A549 (cell line): ENCODE measurements around the gene NSMF. TPM values are rescaled to one million over a fixed set of nuclear protein-coding genes. Genes with fewer than 3 reads are reported as not detected.

Experiments used
- ATAC-seq, 2 experiments: fragments of 200-7000 bp in 1 of 2; fragments of >200 bp in 1 of 2; cut with Nextera tagmentation in 1 of 2; cut with Tn5 transposase in 1 of 2; 3 replicates each; pipeline versions ENCODE4 v1.8.0 to v1.9.1; 2018 to 2020; ENCODE audit warnings: mild to moderate bottlenecking in 1 of 2, moderate library complexity in 1 of 2
- CTCF ChIA-PET: fragments of 300-600 bp; sonication (Branson Sonifier 250); formaldehyde crosslinking; extraction: SDS; loops from one replicate; lab custom pipeline; 2021; ENCODE audit warnings: antibody characterized with exemption, inconsistent platforms; lab: Yijun Ruan, JAX
- POLR2A ChIA-PET: fragments of 350-600 bp; formaldehyde crosslinking; extraction: SDS; loops from one replicate; lab custom pipeline; 2021; ENCODE audit warnings: antibody characterized with exemption, inconsistent platforms; lab: Yijun Ruan, JAX
- DNase-seq, 2 experiments: peaks; one replicate each; pipeline versions ENCODE4 v3.0.0 to v3.0.0-alpha.2; 2011 to 2016; ENCODE audit warnings: low read depth in 1 of 2, low spot score in 1 of 2
- FAIRE-seq: peaks from 2 replicates; lab custom pipeline; 2011; peaks lifted over from hg19 to GRCh38; lab: Jason Lieb, UNC
- H3K27ac ChIP-seq, 2 experiments: fragments of >200 bp; sonication (Bioruptor Twin); formaldehyde crosslinking; 3 replicates each; pipeline ENCODE4 v1.5.1; 2016 to 2017
- H3K4me1 ChIP-seq: fragments of >200 bp; sonication (Bioruptor Twin); formaldehyde crosslinking; 3 replicates; pipeline ENCODE4 v1.6.1; 2016
- H3K4me2 ChIP-seq: fragments of >200 bp; sonication (Bioruptor Twin); formaldehyde crosslinking; 3 replicates; pipeline ENCODE4 v1.6.1; 2016
- H3K4me3 ChIP-seq: fragments of >200 bp; sonication (Bioruptor Twin); formaldehyde crosslinking; 3 replicates; pipeline ENCODE4 v1.5.1; 2016
- H3K9me3 ChIP-seq: fragments of >200 bp; sonication (Bioruptor Twin); formaldehyde crosslinking; 3 replicates; pipeline ENCODE4 v1.6.1; 2016
- BCL3 ChIP-seq: fragments of >200 bp; sonication (Bioruptor Twin); formaldehyde crosslinking; IDR thresholded peaks from 3 replicates; pipeline ENCODE4 v1.6.1; 2016
- BHLHE40 ChIP-seq: IDR thresholded peaks from 2 replicates; pipeline ENCODE4 v1.6.1; 2012; ENCODE audit warnings: low read depth, low read length, inconsistent platforms
- CEBPB ChIP-seq, 2 experiments: fragments of >200 bp in 1 of 2; sonication (Bioruptor Twin) in 1 of 2; formaldehyde crosslinking in 1 of 2; IDR thresholded peaks; 2 replicates each; pipeline ENCODE4 v1.6.1; 2012 to 2016
- CHD2 ChIP-seq: fragments of 150-350 bp; IDR thresholded peaks from 2 replicates; pipeline ENCODE4 v1.6.1; 2014; ENCODE audit warnings: low read length; ENCODE audit not compliant: partially characterized antibody
- EHF ChIP-seq: fragments of 250-450 bp; sonication (Bioruptor Pico); IDR thresholded peaks from 2 replicates; pipeline ENCODE4 v1.5.0; 2020; ENCODE audit warnings: mild to moderate bottlenecking
- EP300 ChIP-seq, 2 experiments: fragments of >200 bp; sonication (Bioruptor Twin); formaldehyde crosslinking; IDR thresholded peaks; 2 replicates in 1 of 2; 3 replicates in 1 of 2; pipeline ENCODE4 v1.6.1; 2016 to 2017
- ESRRA ChIP-seq: fragments of 150-350 bp; IDR thresholded peaks from 2 replicates; pipeline ENCODE4 v1.6.1; 2014; ENCODE audit warnings: mild to moderate bottlenecking, low read length, borderline replicate concordance
- FOSB ChIP-seq: fragments of 250-450 bp; sonication (Bioruptor Pico); IDR thresholded peaks from 2 replicates; pipeline ENCODE4 v1.5.0; 2020; ENCODE audit warnings: mild to moderate bottlenecking, moderate library complexity
- FOXS1 ChIP-seq: fragments of 250-450 bp; sonication (Bioruptor Pico); IDR thresholded peaks from 2 replicates; pipeline ENCODE4 v1.5.0; 2020; ENCODE audit warnings: mild to moderate bottlenecking, moderate library complexity
- HEYL ChIP-seq: fragments of 250-450 bp; sonication (Bioruptor Pico); IDR thresholded peaks from 2 replicates; pipeline ENCODE4 v1.8.0; 2021; ENCODE audit warnings: mild to moderate bottlenecking, moderate library complexity
- JUNB ChIP-seq: fragments of >200 bp; sonication (Bioruptor Twin); formaldehyde crosslinking; IDR thresholded peaks from 2 replicates; pipeline ENCODE4 v1.6.1; 2016
- MAFK ChIP-seq: fragments of 450-650 bp; IDR thresholded peaks from 2 replicates; pipeline ENCODE4 v1.6.1; 2014; ENCODE audit not compliant: partially characterized antibody
- MAX ChIP-seq: IDR thresholded peaks from 2 replicates; pipeline ENCODE4 v1.6.1; 2012
- SMC3 ChIP-seq: fragments of >200 bp; sonication (Bioruptor Twin); formaldehyde crosslinking; IDR thresholded peaks from 3 replicates; pipeline ENCODE4 v1.6.1; 2018; ENCODE audit warnings: inconsistent platforms
- TFCP2L1 ChIP-seq: fragments of 250-450 bp; sonication (Bioruptor Pico); IDR thresholded peaks from 2 replicates; pipeline ENCODE4 v1.5.0; 2021; ENCODE audit warnings: mild to moderate bottlenecking
- ZC3H11A ChIP-seq: fragments of 450-650 bp; IDR thresholded peaks from 2 replicates; pipeline ENCODE4 v1.6.1; 2014; ENCODE audit warnings: antibody characterized with exemption, mild to moderate bottlenecking
- WGBS: methylation state at CpG from one replicate; pipeline ENCODE4 v1.1.6; 2017; ENCODE audit errors: missing lambda C conversion rate; 5-methylcytosine and 5-hydroxymethylcytosine counted together
- polyA plus RNA-seq, 4 experiments: library from polyadenylated mRNA; depleted of rRNA in 3 of 4; stranded (reverse); fragments of >200 nt; fragmentation: RNase III in 1 of 4; extraction: RNeasy Plus Mini Kit Qiagen cat#74134 plus additional on column Dnase treatment in 1 of 4; gene quantifications; 2 replicates in 3 of 4; 3 replicates in 1 of 4; pipeline ENCODE4 v1.2.3, GENCODE V29; 2011 to 2017
- TF ChIP-seq, protein P1 (sequence below): fragments of 250-450 bp; sonication (Bioruptor Pico); IDR thresholded peaks from 2 replicates; pipeline ENCODE4 v1.5.0; 2020; ENCODE audit warnings: low read depth, mild to moderate bottlenecking, moderate library complexity

NSMF gene
- polyA plus RNA-seq, 2 of the 4 experiments (the other 2 are of a cell fraction), result 16.0 to 29.2 TPM

DNA sequence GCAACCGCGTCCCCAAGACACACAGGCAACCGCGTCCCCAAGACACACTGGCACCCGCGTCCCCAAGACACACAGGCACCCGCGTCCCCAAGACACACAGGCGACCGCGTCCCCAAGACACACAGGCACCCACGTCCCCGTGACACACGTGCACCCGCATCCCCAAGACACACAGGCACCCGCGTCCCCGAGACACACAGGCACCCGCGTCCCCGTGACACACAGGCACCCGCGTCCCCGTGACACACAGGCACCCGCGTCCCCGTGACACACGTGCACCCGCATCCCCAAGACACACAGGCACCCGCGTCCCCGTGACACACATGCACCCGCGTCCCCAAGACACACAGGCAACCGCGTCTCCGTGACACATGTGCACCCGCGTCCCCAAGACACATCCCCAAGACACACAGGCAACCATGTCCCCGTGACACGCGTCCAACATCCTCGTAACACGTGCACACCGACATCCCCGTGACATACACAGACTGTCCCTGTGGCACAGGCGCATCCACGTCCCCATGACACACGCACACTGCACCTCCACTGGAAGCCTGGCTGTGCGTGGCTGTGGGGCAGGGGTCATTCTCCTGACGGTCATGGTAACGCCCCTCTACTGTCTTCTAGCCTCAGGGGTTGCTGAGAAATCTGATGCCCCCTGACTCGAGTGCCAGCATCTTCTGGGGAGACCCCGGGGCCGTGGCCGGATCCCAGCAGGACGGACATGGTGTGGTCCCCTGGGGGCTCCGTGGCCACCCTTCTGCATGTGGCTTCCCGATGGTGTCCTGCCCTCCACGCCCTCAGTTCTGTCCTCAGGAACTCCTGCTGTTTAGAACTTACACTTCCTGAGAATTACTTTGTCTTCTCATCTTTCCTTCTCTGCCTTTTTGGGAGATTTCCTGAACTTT lies 60.3 kb downstream of the NSMF start:
- CTCF ChIA-PET, result no interaction called here
- H3K4me1 ChIP-seq, result peaks cover 7% of the 10 kb centered on the region
- no peak overlapping the region for H3K4me2 ChIP-seq
- FAIRE-seq (no peak), ATAC-seq (no peak), DNase-seq (no peak)
- WGBS, result 95% methylated on average over 53 of the region's 60 CpGs
- POLR2A ChIA-PET, result no interaction called here
- no peak for TF ChIP-seq CEBPB (IDR thresholded peaks at IDR 0.05)
- no peak for TF ChIP-seq SMC3
- no peak for TF ChIP-seq JUNB
- no peak for TF ChIP-seq ZC3H11A
- TF ChIP-seq BCL3, result no peak
- no peak for TF ChIP-seq MAX
- TF ChIP-seq, protein P1, sequence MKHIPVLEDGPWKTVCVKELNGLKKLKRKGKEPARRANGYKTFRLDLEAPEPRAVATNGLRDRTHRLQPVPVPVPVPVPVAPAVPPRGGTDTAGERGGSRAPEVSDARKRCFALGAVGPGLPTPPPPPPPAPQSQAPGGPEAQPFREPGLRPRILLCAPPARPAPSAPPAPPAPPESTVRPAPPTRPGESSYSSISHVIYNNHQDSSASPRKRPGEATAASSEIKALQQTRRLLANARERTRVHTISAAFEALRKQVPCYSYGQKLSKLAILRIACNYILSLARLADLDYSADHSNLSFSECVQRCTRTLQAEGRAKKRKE (CRISPR knock-in tag), result no peak
- no peak for TF ChIP-seq EP300 (IDR thresholded peaks at IDR 0.05)
- no peak for TF ChIP-seq BHLHE40
- no peak for TF ChIP-seq FOSB (CRISPR knock-in tag)
- no peak for TF ChIP-seq CHD2
- no peak for TF ChIP-seq HEYL
- no peak for TF ChIP-seq FOXS1 (CRISPR knock-in tag)
- TF ChIP-seq EHF, result no peak
- no peak overlapping the region for H3K27ac ChIP-seq
- no peaks in the 10 kb centered on the region for H3K9me3 ChIP-seq
- no peak overlapping the region for H3K4me3 ChIP-seq

GRCh38 chr9:137397675-137398423 lies 61.3 kb downstream of the NSMF start:
- H3K4me3 ChIP-seq, result no peak overlapping the region
- H3K4me2 ChIP-seq, result no peak overlapping the region
- no peak for DNase-seq
- 85% methylated on average over 20 of the region's 20 CpGs for WGBS
- no peaks in the 10 kb centered on the region for H3K9me3 ChIP-seq
- ChIA-PET CTCF (interaction anchor here (0.9 to 1.0 kb wide), 2 partner anchors 10 to 95 kb away, joined by 3 to 4 read pairs; no protein-coding TSS in a partner anchor), POLR2A (interaction anchor here (0.5 kb wide), 1 partner anchor 27 kb away, joined by 3 read pairs; no protein-coding TSS in a partner anchor)
- H3K4me1 ChIP-seq, result peaks cover 7% of the 10 kb centered on the region
- no peak for ATAC-seq
- no peak for TF ChIP-seq MAFK
- TF ChIP-seq EHF, result no peak
- TF ChIP-seq TFCP2L1, result no peak
- TF ChIP-seq ESRRA, result no peak
- no peak overlapping the region for H3K27ac ChIP-seq
- FAIRE-seq, result no peak

Other genes starting within 250 kb of the NSMF start
- gene RNF208, start 237.1 kb downstream of the NSMF start, polyA plus RNA-seq (2011; rRNA removed), result 0.06 and 0.29 TPM in 2 replicates
- 1.0 to 1.7 TPM (median 1.7 TPM) in 3 replicates for gene RNF208, start 237.1 kb downstream of the NSMF start, polyA plus RNA-seq (2017; fragmentation: RNase III; extraction: RNeasy Plus Mini Kit Qiagen cat#74134 plus additional on column Dnase treatment)
- 0.30 and 0.32 TPM in 2 replicates for gene CYSRT1, start 234.2 kb downstream of the NSMF start, polyA plus RNA-seq (2011; rRNA removed)
- 0.81 to 1.0 TPM (median 0.87 TPM) in 3 replicates for gene CYSRT1, start 234.2 kb downstream of the NSMF start, polyA plus RNA-seq (2017; fragmentation: RNase III; extraction: RNeasy Plus Mini Kit Qiagen cat#74134 plus additional on column Dnase treatment)
- not detected in 2 replicates for gene RNF224, start 231.8 kb downstream of the NSMF start, polyA plus RNA-seq (2011; rRNA removed)
- 0.04 to 0.07 TPM (median 0.07 TPM) in 3 replicates for gene RNF224, start 231.8 kb downstream of the NSMF start, polyA plus RNA-seq (2017; fragmentation: RNase III; extraction: RNeasy Plus Mini Kit Qiagen cat#74134 plus additional on column Dnase treatment)
- not detected in 2 replicates for gene SLC34A3, start 228.4 kb downstream of the NSMF start, polyA plus RNA-seq (2011; rRNA removed)
- gene SLC34A3, start 228.4 kb downstream of the NSMF start, polyA plus RNA-seq (2017; fragmentation: RNase III; extraction: RNeasy Plus Mini Kit Qiagen cat#74134 plus additional on column Dnase treatment), result 0.04 to 0.05 TPM (median 0.05 TPM) in 3 replicates
- 256 and 268 TPM in 2 replicates for gene TUBB4B, start 218.0 kb downstream of the NSMF start, polyA plus RNA-seq (2011; rRNA removed)
- gene TUBB4B, start 218.0 kb downstream of the NSMF start, polyA plus RNA-seq (2017; fragmentation: RNase III; extraction: RNeasy Plus Mini Kit Qiagen cat#74134 plus additional on column Dnase treatment), result 646 to 795 TPM (median 671 TPM) in 3 replicates
- gene STPG3, start 208.0 kb downstream of the NSMF start, polyA plus RNA-seq (2011; rRNA removed), result not detected in 2 replicates
- gene STPG3, start 208.0 kb downstream of the NSMF start, polyA plus RNA-seq (2017; fragmentation: RNase III; extraction: RNeasy Plus Mini Kit Qiagen cat#74134 plus additional on column Dnase treatment), result not detected in 3 replicates
- gene NELFB, start 204.0 kb downstream of the NSMF start, polyA plus RNA-seq (2011; rRNA removed), result 31.8 and 33.8 TPM in 2 replicates
- 44.4 to 46.3 TPM (median 45.3 TPM) in 3 replicates for gene NELFB, start 204.0 kb downstream of the NSMF start, polyA plus RNA-seq (2017; fragmentation: RNase III; extraction: RNeasy Plus Mini Kit Qiagen cat#74134 plus additional on column Dnase treatment)
- 8.7 and 9.8 TPM in 2 replicates for gene TOR4A, start 181.6 kb downstream of the NSMF start, polyA plus RNA-seq (2011; rRNA removed)
- gene TOR4A, start 181.6 kb downstream of the NSMF start, polyA plus RNA-seq (2017; fragmentation: RNase III; extraction: RNeasy Plus Mini Kit Qiagen cat#74134 plus additional on column Dnase treatment), result 15.6 to 18.6 TPM (median 17.5 TPM) in 3 replicates
- gene NRARP, start 157.1 kb downstream of the NSMF start, polyA plus RNA-seq (2011; rRNA removed), result 3.2 and 5.1 TPM in 2 replicates
- 1.3 to 1.4 TPM (median 1.3 TPM) in 3 replicates for gene NRARP, start 157.1 kb downstream of the NSMF start, polyA plus RNA-seq (2017; fragmentation: RNase III; extraction: RNeasy Plus Mini Kit Qiagen cat#74134 plus additional on column Dnase treatment)
- gene EXD3, start 36.2 kb downstream of the NSMF start, polyA plus RNA-seq (2011; rRNA removed), result 3.3 and 3.4 TPM in 2 replicates
- gene EXD3, start 36.2 kb downstream of the NSMF start, polyA plus RNA-seq (2017; fragmentation: RNase III; extraction: RNeasy Plus Mini Kit Qiagen cat#74134 plus additional on column Dnase treatment), result 4.0 to 5.4 TPM (median 4.5 TPM) in 3 replicates
- 0.44 and 0.58 TPM in 2 replicates for gene NOXA1, start 35.9 kb downstream of the NSMF start, polyA plus RNA-seq (2011; rRNA removed)
- gene NOXA1, start 35.9 kb downstream of the NSMF start, polyA plus RNA-seq (2017; fragmentation: RNase III; extraction: RNeasy Plus Mini Kit Qiagen cat#74134 plus additional on column Dnase treatment), result 1.1 to 1.9 TPM (median 1.5 TPM) in 3 replicates
- 0.18 and 0.22 TPM in 2 replicates for gene ENTPD8, start 18.0 kb downstream of the NSMF start, polyA plus RNA-seq (2011; rRNA removed)
- 0.21 to 0.41 TPM (median 0.36 TPM) in 3 replicates for gene ENTPD8, start 18.0 kb downstream of the NSMF start, polyA plus RNA-seq (2017; fragmentation: RNase III; extraction: RNeasy Plus Mini Kit Qiagen cat#74134 plus additional on column Dnase treatment)
- gene PNPLA7, start 91.1 kb upstream of the NSMF start, polyA plus RNA-seq (2011; rRNA removed), result 0.31 and 0.58 TPM in 2 replicates
- 0.92 to 1.3 TPM (median 1.1 TPM) in 3 replicates for gene PNPLA7, start 91.1 kb upstream of the NSMF start, polyA plus RNA-seq (2017; fragmentation: RNase III; extraction: RNeasy Plus Mini Kit Qiagen cat#74134 plus additional on column Dnase treatment)
- gene MRPL41, start 92.5 kb upstream of the NSMF start, polyA plus RNA-seq (2011; rRNA removed), result 19.2 and 19.7 TPM in 2 replicates
- gene MRPL41, start 92.5 kb upstream of the NSMF start, polyA plus RNA-seq (2017; fragmentation: RNase III; extraction: RNeasy Plus Mini Kit Qiagen cat#74134 plus additional on column Dnase treatment), result 51.0 to 54.4 TPM (median 52.4 TPM) in 3 replicates
- gene DPH7, start 119.6 kb upstream of the NSMF start, polyA plus RNA-seq (2011; rRNA removed), result 26.7 and 28.2 TPM in 2 replicates
- 28.8 to 35.2 TPM (median 33.4 TPM) in 3 replicates for gene DPH7, start 119.6 kb upstream of the NSMF start, polyA plus RNA-seq (2017; fragmentation: RNase III; extraction: RNeasy Plus Mini Kit Qiagen cat#74134 plus additional on column Dnase treatment)
- gene ZMYND19, start 131.2 kb upstream of the NSMF start, polyA plus RNA-seq (2011; rRNA removed), result 16.0 and 19.6 TPM in 2 replicates
- gene ZMYND19, start 131.2 kb upstream of the NSMF start, polyA plus RNA-seq (2017; fragmentation: RNase III; extraction: RNeasy Plus Mini Kit Qiagen cat#74134 plus additional on column Dnase treatment), result 35.7 to 38.7 TPM (median 37.5 TPM) in 3 replicates
- 20.7 and 23.8 TPM in 2 replicates for gene ARRDC1, start 146.4 kb upstream of the NSMF start, polyA plus RNA-seq (2011; rRNA removed)
- 20.6 to 22.5 TPM (median 22.0 TPM) in 3 replicates for gene ARRDC1, start 146.4 kb upstream of the NSMF start, polyA plus RNA-seq (2017; fragmentation: RNase III; extraction: RNeasy Plus Mini Kit Qiagen cat#74134 plus additional on column Dnase treatment)
- 33.6 and 41.3 TPM in 2 replicates for gene EHMT1, start 159.7 kb upstream of the NSMF start, polyA plus RNA-seq (2011; rRNA removed)
- 45.6 to 52.9 TPM (median 48.0 TPM) in 3 replicates for gene EHMT1, start 159.7 kb upstream of the NSMF start, polyA plus RNA-seq (2017; fragmentation: RNase III; extraction: RNeasy Plus Mini Kit Qiagen cat#74134 plus additional on column Dnase treatment)